CD14-positive monocyte (primary cell): Measurements from ENCODE around the gene LPCAT1. TPM values are rescaled to one million over a fixed set of nuclear protein-coding genes. Genes with fewer than 3 reads are reported as not detected.

Source experiments
- DNase-seq, 3 donors: peaks; one replicate each; pipeline ENCODE4 v3.0.0-alpha.2; 2011 to 2022
- H2AFZ ChIP-seq: 2 replicates; pipeline ENCODE4 v1.6.0; 2012; ENCODE audit warnings: mild to moderate bottlenecking, low read depth, low read length, inconsistent platforms; ENCODE audit not compliant: insufficient read depth, poor library complexity, severe bottlenecking
- H3K27ac ChIP-seq, 2 donors: 1 replicate in 1 of 2; 2 replicates in 1 of 2; pipeline ENCODE4 v1.5.1; 2012 to 2013; ENCODE audit warnings: low read length in 2 of 2, control low read depth in 1 of 2, inconsistent platforms in 1 of 2, low read depth in 1 of 2, mild to moderate bottlenecking in 1 of 2
- H3K27me3 ChIP-seq, 2 donors: one replicate each; pipeline versions ENCODE4 v1.6.0 to v1.6.1; 2011 to 2013; ENCODE audit warnings: low read length in 2 of 2; ENCODE audit not compliant: control insufficient read depth in 2 of 2, insufficient read depth in 2 of 2
- H3K36me3 ChIP-seq, 2 donors: replicated peaks in 1 of 2; 1 replicate in 1 of 2; 2 replicates in 1 of 2; pipeline versions ENCODE4 v1.5.1 to v1.6.1; 2012 to 2013; ENCODE audit warnings: low read length in 2 of 2, control low read depth in 1 of 2, inconsistent platforms in 1 of 2, mild to moderate bottlenecking in 1 of 2; ENCODE audit not compliant: insufficient read depth in 2 of 2, control insufficient read depth in 1 of 2
- H3K4me1 ChIP-seq, 2 donors: 1 replicate in 1 of 2; 2 replicates in 1 of 2; pipeline versions ENCODE4 v1.5.1 to v1.6.1; 2012 to 2013; ENCODE audit warnings: low read length in 2 of 2, control low read depth in 1 of 2, inconsistent platforms in 1 of 2, mild to moderate bottlenecking in 1 of 2, moderate library complexity in 1 of 2; ENCODE audit not compliant: insufficient read depth in 2 of 2, control insufficient read depth in 1 of 2
- H3K4me2 ChIP-seq: replicated peaks from 2 replicates; pipeline ENCODE3; 2012; ENCODE audit warnings: low read length, moderate library complexity, mild to moderate bottlenecking; ENCODE audit not compliant: poor library complexity, severe bottlenecking; ENCODE audit errors: extremely low read depth
- H3K4me3 ChIP-seq, 3 experiments: fragments of 200-600 bp in 1 of 3; sonication (generic) in 1 of 3; replicated peaks in 1 of 3; 1 replicate in 2 of 3; 2 replicates in 1 of 3; pipeline ENCODE4 v1.5.1; 2011 to 2013; ENCODE audit warnings: low read length in 3 of 3, mild to moderate bottlenecking in 3 of 3, control low read depth in 2 of 3, low read depth in 2 of 3, inconsistent platforms in 1 of 3, moderate library complexity in 1 of 3
- H3K79me2 ChIP-seq: 2 replicates; pipeline ENCODE4 v1.6.0; 2012; ENCODE audit warnings: mild to moderate bottlenecking, control low read depth, inconsistent platforms, low read length, moderate library complexity; ENCODE audit not compliant: insufficient read depth
- H3K9ac ChIP-seq: 2 replicates; pipeline ENCODE4 v1.6.0; 2017; ENCODE audit warnings: low read length, mild to moderate bottlenecking; ENCODE audit not compliant: insufficient read depth, poor library complexity, severe bottlenecking
- H3K9me3 ChIP-seq, 2 donors: replicated peaks in 1 of 2; 1 replicate in 1 of 2; 2 replicates in 1 of 2; pipeline versions ENCODE4 v1.5.1 to v1.6.1; 2012 to 2013; ENCODE audit warnings: low read length in 2 of 2, control low read depth in 1 of 2; ENCODE audit not compliant: control insufficient read depth in 1 of 2, insufficient read depth in 1 of 2
- H4K20me1 ChIP-seq: 2 replicates; pipeline ENCODE4 v1.6.0; 2012; ENCODE audit warnings: mild to moderate bottlenecking, low read length, control low read depth, moderate library complexity; ENCODE audit not compliant: insufficient read depth
- H3K27ac Mint-ChIP-seq, 7 donors: one replicate each; pipeline ENCODE4 v1.8.0; 2020; ENCODE audit warnings: mild to moderate bottlenecking in 7 of 7, mixed read lengths in 7 of 7, moderate library complexity in 6 of 7, inconsistent platforms in 2 of 7
- H3K27me3 Mint-ChIP-seq, 3 donors: one replicate each; pipeline ENCODE4 v1.8.0; 2021 to 2022; ENCODE audit warnings: low read depth in 3 of 3, mild to moderate bottlenecking in 3 of 3, mixed read lengths in 3 of 3, moderate library complexity in 3 of 3, inconsistent platforms in 1 of 3
- H3K36me3 Mint-ChIP-seq, 2 donors: one replicate each; pipeline ENCODE4 v1.8.0; 2020; ENCODE audit warnings: mixed read lengths in 2 of 2, inconsistent platforms in 1 of 2, mild to moderate bottlenecking in 1 of 2
- H3K4me1 Mint-ChIP-seq: one replicate; pipeline ENCODE4 v1.8.0; 2020; ENCODE audit warnings: mild to moderate bottlenecking, mixed read lengths
- H3K4me3 Mint-ChIP-seq, 2 donors: one replicate each; pipeline ENCODE4 v1.8.0; 2020; ENCODE audit warnings: mild to moderate bottlenecking in 2 of 2, mixed read lengths in 2 of 2, moderate library complexity in 1 of 2
- H3K9me3 Mint-ChIP-seq, 7 donors: one replicate each; pipeline ENCODE4 v1.8.0; 2020 to 2022; ENCODE audit warnings: mixed read lengths in 7 of 7, mild to moderate bottlenecking in 6 of 7, moderate library complexity in 6 of 7, inconsistent platforms in 2 of 7
- CTCF ChIP-seq: fragments of 200-600 bp; IDR thresholded peaks from one replicate; pipeline ENCODE4 v1.8.0; 2022; ENCODE audit warnings: antibody characterized with exemption, mild to moderate bottlenecking
- WGBS: methylation state at CpG from one replicate; pipeline ENCODE4 v1.1.5; 2013; ENCODE audit warnings: missing lambda C conversion rate; ENCODE audit not compliant: insufficient coverage; 5-methylcytosine and 5-hydroxymethylcytosine counted together
- intact Hi-C, 2 donors: fragments of 100-400 bp; cut with micrococcal nuclease; formaldehyde crosslinking; loops; one replicate each; pipeline versions ENCODE4 v1.15.0 to v1.15.1; 2023
- polyA plus RNA-seq, 3 donors: library from polyadenylated mRNA; depleted of rRNA in 1 of 3; unstranded in 2 of 3; stranded (reverse) in 1 of 3; fragments of 300-500 nt in 2 of 3; fragments of >200 nt in 1 of 3; fragmentation: Illumina TruSeq in 2 of 3; gene quantifications; 1 replicate in 2 of 3; 2 replicates in 1 of 3; pipeline ENCODE4 v1.2.3, GENCODE V29; 2012 to 2021

The LPCAT1 gene
- polyA plus RNA-seq, 3 donors = 34.1 to 53.9 (median 34.8) TPM

- TF ChIP-seq CTCF = no peak
- Mint-ChIP-seq H3K4me3 (no peak overlapping the region), H3K27ac (peak overlapping the region in 3 of 7 donors; percentile 13 to 78 (median 17)), H3K36me3 (peaks cover 53 to 67% of the 10 kb centered on the region in 2 donors), H3K27me3 (peaks cover 0 to 5% (median 0%) of the 10 kb centered on the region in 3 donors), H3K4me1 (peaks cover 56% of the 10 kb centered on the region), H3K9me3 (peaks cover 0 to 2% (median 0%) of the 10 kb centered on the region in 7 donors)
- Histone ChIP-seq H3K9me3 (no peaks in the 10 kb centered on the region), H3K27me3 (no peaks in the 10 kb centered on the region), H2AFZ (no peak overlapping the region), H3K9ac (no peak overlapping the region), H3K4me3 (no peak overlapping the region), H4K20me1 (peaks cover 63% of the 10 kb centered on the region), H3K4me2 (no peak overlapping the region), H3K27ac (no peak overlapping the region), H3K36me3 (peaks cover 30 to 61% of the 10 kb centered on the region in 2 donors), H3K79me2 (peaks cover 90% of the 10 kb centered on the region), H3K4me1 (peaks cover 44 to 49% of the 10 kb centered on the region in 2 donors)
- no peak for DNase-seq
- 90% methylated on average over 17 of the region's 30 CpGs for WGBS
- intact Hi-C loops = no loop called here
Measured at GRCh38 chr5:1508659-1509290, 15.0 kb downstream of the LPCAT1 start.

- DNase-seq = no peak
- Histone ChIP-seq H3K9ac (no peak overlapping the region), H3K27me3 (no peaks in the 10 kb centered on the region), H3K36me3 (peaks cover 30 to 60% of the 10 kb centered on the region in 2 donors), H3K27ac (peak overlapping the region in 1 of 2 donors; percentile 17), H3K4me1 (peaks cover 44 to 50% of the 10 kb centered on the region in 2 donors), H2AFZ (no peak overlapping the region), H3K4me2 (no peak overlapping the region), H3K9me3 (no peaks in the 10 kb centered on the region), H3K4me3 (no peak overlapping the region), H3K79me2 (peaks cover 87% of the 10 kb centered on the region), H4K20me1 (peaks cover 56% of the 10 kb centered on the region)
- Mint-ChIP-seq H3K36me3 (peaks cover 54 to 68% of the 10 kb centered on the region in 2 donors), H3K4me3 (peak overlapping the region in 1 of 2 donors; percentile 37), H3K4me1 (peaks cover 56% of the 10 kb centered on the region), H3K27ac (peak overlapping the region in 3 of 7 donors; percentile 17 to 78 (median 46)), H3K27me3 (peaks cover 0 to 5% (median 0%) of the 10 kb centered on the region in 3 donors), H3K9me3 (peaks cover 0 to 2% (median 0%) of the 10 kb centered on the region in 7 donors)
- intact Hi-C loops = no loop called here
- WGBS = 98% methylated on average over 19 of the region's 23 CpGs
- no peak for TF ChIP-seq CTCF
Measured at GRCh38 chr5:1507961-1508658, 15.7 kb downstream of the LPCAT1 start.
